ENCODE measurements around the gene ANKRD16.

DNA sequence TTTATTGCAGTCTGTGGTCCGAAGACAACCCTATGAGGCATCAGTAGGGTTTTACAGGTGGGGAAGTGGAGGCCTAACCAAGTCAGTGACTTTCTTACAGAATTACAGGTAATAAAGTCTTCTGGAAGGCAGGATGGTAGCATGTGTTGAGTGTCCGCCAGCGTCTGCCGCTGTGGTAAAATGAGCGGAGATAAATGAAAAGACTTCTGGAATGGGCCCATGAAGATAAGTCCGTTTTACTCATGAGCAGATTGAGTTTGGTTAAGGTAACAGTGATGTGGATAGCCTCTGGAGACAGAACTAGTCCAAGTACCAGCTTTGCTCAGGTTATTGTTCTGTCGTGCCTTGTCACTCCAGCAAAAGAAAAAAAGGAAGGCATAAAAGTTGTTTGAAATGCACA is 1.3 kb upstream of the ANKRD16 start:
- TF ChIP-seq, protein P1, sequence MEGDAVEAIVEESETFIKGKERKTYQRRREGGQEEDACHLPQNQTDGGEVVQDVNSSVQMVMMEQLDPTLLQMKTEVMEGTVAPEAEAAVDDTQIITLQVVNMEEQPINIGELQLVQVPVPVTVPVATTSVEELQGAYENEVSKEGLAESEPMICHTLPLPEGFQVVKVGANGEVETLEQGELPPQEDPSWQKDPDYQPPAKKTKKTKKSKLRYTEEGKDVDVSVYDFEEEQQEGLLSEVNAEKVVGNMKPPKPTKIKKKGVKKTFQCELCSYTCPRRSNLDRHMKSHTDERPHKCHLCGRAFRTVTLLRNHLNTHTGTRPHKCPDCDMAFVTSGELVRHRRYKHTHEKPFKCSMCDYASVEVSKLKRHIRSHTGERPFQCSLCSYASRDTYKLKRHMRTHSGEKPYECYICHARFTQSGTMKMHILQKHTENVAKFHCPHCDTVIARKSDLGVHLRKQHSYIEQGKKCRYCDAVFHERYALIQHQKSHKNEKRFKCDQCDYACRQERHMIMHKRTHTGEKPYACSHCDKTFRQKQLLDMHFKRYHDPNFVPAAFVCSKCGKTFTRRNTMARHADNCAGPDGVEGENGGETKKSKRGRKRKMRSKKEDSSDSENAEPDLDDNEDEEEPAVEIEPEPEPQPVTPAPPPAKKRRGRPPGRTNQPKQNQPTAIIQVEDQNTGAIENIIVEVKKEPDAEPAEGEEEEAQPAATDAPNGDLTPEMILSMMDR (IDR thresholded peaks at IDR 0.05): no peak
- TF ChIP-seq POLR2AphosphoS5 (IDR thresholded peaks at IDR 0.05; ENCODE audit: low read depth, low read length): no peak
- TF ChIP-seq SIN3A (IDR thresholded peaks at IDR 0.05; ENCODE audit: borderline replicate concordance, insufficient read depth, low read depth, low read length): no peak
- no peak for TF ChIP-seq TCF7L2 (IDR thresholded peaks at IDR 0.05; ENCODE audit: low read depth, low read length)

All from Panc1 (cell line).